Measurements from ENCODE around the gene HDAC5. TPM values are rescaled to one million over a fixed set of nuclear protein-coding genes. Genes with fewer than 3 reads are reported as not detected.

HDAC5 gene
- total RNA-seq, 1 donor from 2014 or later = 185 TPM

- peaks cover 3% of the 10 kb centered on the region for H3K4me1 Mint-ChIP-seq (ENCODE audit: low read depth, unreplicated experiment)
- peaks cover 22% of the 10 kb centered on the region for H3K9me3 Mint-ChIP-seq (ENCODE audit: unreplicated experiment)
- peaks cover 8% of the 10 kb centered on the region for H3K27me3 Mint-ChIP-seq (ENCODE audit: unreplicated experiment)
- TF ChIP-seq CTCF (IDR thresholded peaks at IDR 0.05; ENCODE audit: partially characterized antibody, unreplicated experiment) = no peak
- peak overlapping the region; percentile 64 for H3K27ac Mint-ChIP-seq (ENCODE audit: unreplicated experiment)
- H3K4me3 Mint-ChIP-seq (ENCODE audit: unreplicated experiment) = no peak overlapping the region
- H3K36me3 Mint-ChIP-seq (ENCODE audit: unreplicated experiment) = no peaks in the 10 kb centered on the region
- no peak for DNase-seq
Observed at GRCh38 chr17:44079877-44080821, 43.3 kb downstream of the HDAC5 start.

- no peak overlapping the region for H3K4me3 Mint-ChIP-seq (ENCODE audit: unreplicated experiment)
- no peak for DNase-seq
- peaks cover 4% of the 10 kb centered on the region for H3K4me1 Mint-ChIP-seq (ENCODE audit: low read depth, unreplicated experiment)
- H3K27me3 Mint-ChIP-seq (ENCODE audit: unreplicated experiment) = peaks cover 12% of the 10 kb centered on the region
- H3K36me3 Mint-ChIP-seq (ENCODE audit: unreplicated experiment) = no peaks in the 10 kb centered on the region
- no peak overlapping the region for H3K27ac Mint-ChIP-seq (ENCODE audit: unreplicated experiment)
- no peak for TF ChIP-seq CTCF (IDR thresholded peaks at IDR 0.05; ENCODE audit: partially characterized antibody, unreplicated experiment)
- peaks cover 24% of the 10 kb centered on the region for H3K9me3 Mint-ChIP-seq (ENCODE audit: unreplicated experiment)
Observed at GRCh38 chr17:44078412-44078811, 45.0 kb downstream of the HDAC5 start.

- peaks cover 3% of the 10 kb centered on the region for H3K4me1 Mint-ChIP-seq (ENCODE audit: low read depth, unreplicated experiment)
- TF ChIP-seq CTCF (IDR thresholded peaks at IDR 0.05; ENCODE audit: partially characterized antibody, unreplicated experiment) = no peak
- no peaks in the 10 kb centered on the region for H3K36me3 Mint-ChIP-seq (ENCODE audit: unreplicated experiment)
- DNase-seq = no peak
- peaks cover 12% of the 10 kb centered on the region for H3K27me3 Mint-ChIP-seq (ENCODE audit: unreplicated experiment)
- no peak overlapping the region for H3K4me3 Mint-ChIP-seq (ENCODE audit: unreplicated experiment)
- H3K9me3 Mint-ChIP-seq (ENCODE audit: unreplicated experiment) = peaks cover 22% of the 10 kb centered on the region
- no peak overlapping the region for H3K27ac Mint-ChIP-seq (ENCODE audit: unreplicated experiment)
Observed at GRCh38 chr17:44077595-44077909, 45.9 kb downstream of the HDAC5 start.

GRCh38 chr17:44076716-44077594 is 46.5 kb downstream of the HDAC5 start:
- no peak for DNase-seq
- peaks cover 19% of the 10 kb centered on the region for H3K9me3 Mint-ChIP-seq (ENCODE audit: unreplicated experiment)
- peaks cover 4% of the 10 kb centered on the region for H3K4me1 Mint-ChIP-seq (ENCODE audit: low read depth, unreplicated experiment)
- peaks cover 12% of the 10 kb centered on the region for H3K27me3 Mint-ChIP-seq (ENCODE audit: unreplicated experiment)
- no peak overlapping the region for H3K4me3 Mint-ChIP-seq (ENCODE audit: unreplicated experiment)
- no peaks in the 10 kb centered on the region for H3K36me3 Mint-ChIP-seq (ENCODE audit: unreplicated experiment)
- no peak for TF ChIP-seq CTCF (IDR thresholded peaks at IDR 0.05; ENCODE audit: partially characterized antibody, unreplicated experiment)
- peak overlapping the region; percentile 76 for H3K27ac Mint-ChIP-seq (ENCODE audit: unreplicated experiment)
